ENCODE results near the gene ODC1. TPM values are rescaled to one million over a fixed set of nuclear protein-coding genes. Genes with fewer than 3 reads are reported as not detected.
A peak's percentile ranks its signal among the peaks of the same experiment; 100 is the strongest.

ODC1 gene
- polyA plus RNA-seq, 4 donors: 12.5 to 109 (median 65.5) TPM

DNA sequence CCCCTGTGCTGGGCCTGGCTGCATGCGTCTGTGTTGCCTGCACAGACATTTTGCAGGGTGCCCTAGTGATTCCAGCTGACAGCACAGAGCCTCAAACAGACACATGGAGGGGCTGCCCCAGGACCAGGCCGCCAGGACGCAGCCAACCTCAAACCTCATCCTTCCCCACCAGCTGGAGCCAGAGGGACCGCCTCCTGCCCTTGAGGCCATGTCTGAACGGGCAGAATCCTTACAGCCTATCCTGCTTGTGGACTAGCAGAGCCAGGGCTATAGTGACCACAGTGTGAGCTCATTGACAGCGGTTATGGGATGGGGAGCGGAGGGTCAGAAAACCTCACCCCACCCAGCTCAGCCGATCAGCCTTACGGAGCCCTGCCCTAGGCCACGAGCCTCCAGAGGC lies 22.4 kb downstream of the ODC1 start:
- Histone ChIP-seq H3K4me3 (ENCODE audit: low read depth in 1 of 3, low read length in 3 of 3) (no peak overlapping the region), H3K4me1 (ENCODE audit: control insufficient read depth in 3 of 3, insufficient read depth in 2 of 3, low read depth in 1 of 3, low read length in 2 of 3) (peaks cover 0 to 20% (median 0%) of the 10 kb centered on the region in 3 donors), H3K27ac (ENCODE audit: low read depth in 1 of 3, low read length in 2 of 3) (no peak overlapping the region), H3K27me3 (ENCODE audit: control insufficient read depth in 3 of 3, insufficient read depth in 3 of 3, low read length in 3 of 3) (no peaks in the 10 kb centered on the region), H3K9me3 (ENCODE audit: control insufficient read depth in 2 of 2, insufficient read depth in 1 of 2, low read depth in 1 of 2, low read length in 1 of 2) (no peaks in the 10 kb centered on the region), H3K36me3 (ENCODE audit: control insufficient read depth in 3 of 3, insufficient read depth in 2 of 3, low read depth in 1 of 3, low read length in 3 of 3) (peaks cover 6 to 88% (median 8%) of the 10 kb centered on the region in 3 donors)
- no peak for FAIRE-seq
- 83 to 91% (median 84%) methylated on average over 9 to 10 of the region's 10 CpGs for WGBS, 3 donors
- DNase-seq: no peak

DNA sequence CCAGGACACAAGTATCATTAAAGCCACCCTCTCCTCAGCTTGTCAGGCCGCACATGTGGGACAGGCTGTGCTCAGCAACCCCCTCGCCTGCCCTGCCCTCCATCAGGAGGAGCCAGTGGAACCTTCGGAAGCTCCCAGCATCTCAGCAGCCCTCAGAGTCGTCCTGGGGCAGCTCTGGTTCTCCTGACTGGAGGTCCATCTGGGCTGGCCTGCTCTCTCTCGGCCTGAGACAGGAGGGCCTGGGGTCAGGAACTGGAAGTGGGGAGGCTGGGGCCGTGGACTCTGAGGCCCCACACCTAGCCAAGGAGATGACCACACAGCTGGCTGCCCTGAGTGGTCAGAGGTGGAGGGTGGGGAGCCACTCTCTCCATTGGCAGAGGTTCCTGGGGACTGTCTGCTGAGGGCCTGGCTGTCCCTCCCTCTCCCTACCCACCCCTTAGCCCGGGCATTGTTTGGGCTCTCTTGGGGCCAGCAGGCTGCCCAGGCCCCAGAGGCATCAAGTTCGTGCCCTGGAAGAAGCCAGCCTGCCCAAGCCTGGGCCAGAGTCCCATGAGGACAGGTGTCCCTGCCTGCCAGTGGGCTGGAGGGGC lies 23.1 kb downstream of the ODC1 start:
- Histone ChIP-seq H3K27ac (ENCODE audit: low read depth in 1 of 3, low read length in 2 of 3) (no peak overlapping the region), H3K9me3 (ENCODE audit: control insufficient read depth in 2 of 2, insufficient read depth in 1 of 2, low read depth in 1 of 2, low read length in 1 of 2) (no peaks in the 10 kb centered on the region), H3K4me3 (ENCODE audit: low read depth in 1 of 3, low read length in 3 of 3) (no peak overlapping the region), H3K4me1 (ENCODE audit: control insufficient read depth in 3 of 3, insufficient read depth in 2 of 3, low read depth in 1 of 3, low read length in 2 of 3) (peaks cover 0 to 16% (median 0%) of the 10 kb centered on the region in 3 donors), H3K27me3 (ENCODE audit: control insufficient read depth in 3 of 3, insufficient read depth in 3 of 3, low read length in 3 of 3) (no peaks in the 10 kb centered on the region), H3K36me3 (ENCODE audit: control insufficient read depth in 3 of 3, insufficient read depth in 2 of 3, low read depth in 1 of 3, low read length in 3 of 3) (peaks cover 6 to 90% (median 10%) of the 10 kb centered on the region in 3 donors)
- FAIRE-seq: no peak
- WGBS, 3 donors: 82 to 87% (median 84%) methylated on average over 8 of the region's 8 CpGs
- DNase-seq: no peak

DNA sequence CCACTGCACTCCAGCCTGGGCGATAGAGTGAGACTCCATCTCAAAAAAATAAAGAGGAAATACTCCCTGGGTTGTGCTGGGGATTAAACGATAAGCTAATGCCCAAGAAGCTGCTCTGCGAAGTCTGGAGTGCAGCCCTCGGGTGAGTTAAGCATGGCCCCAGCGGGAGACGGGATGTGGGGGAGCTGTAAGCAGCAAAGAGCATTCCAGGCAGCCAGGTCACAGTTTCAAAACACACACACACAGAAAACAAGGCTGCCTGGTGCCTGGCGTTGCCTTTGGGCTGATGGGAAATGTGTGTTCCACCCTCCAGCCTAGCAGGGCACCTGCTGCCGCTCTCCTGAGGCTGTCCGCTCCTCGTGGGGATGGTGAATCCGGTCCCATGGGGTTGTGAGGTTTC lies 24.1 kb downstream of the ODC1 start:
- no peak overlapping the region for H3K27ac ChIP-seq (ENCODE audit: low read depth in 1 of 3, low read length in 2 of 3)
- H3K27me3 ChIP-seq (ENCODE audit: control insufficient read depth in 3 of 3, insufficient read depth in 3 of 3, low read length in 3 of 3): no peaks in the 10 kb centered on the region
- DNase-seq: no peak
- H3K4me3 ChIP-seq (ENCODE audit: low read depth in 1 of 3, low read length in 3 of 3): no peak overlapping the region
- H3K4me1 ChIP-seq (ENCODE audit: control insufficient read depth in 3 of 3, insufficient read depth in 2 of 3, low read depth in 1 of 3, low read length in 2 of 3): peaks cover 0 to 14% (median 0%) of the 10 kb centered on the region in 3 donors
- FAIRE-seq: no peak
- WGBS, 3 donors: 85 to 89% (median 86%) methylated on average over 11 of the region's 11 CpGs
- no peaks in the 10 kb centered on the region for H3K9me3 ChIP-seq (ENCODE audit: control insufficient read depth in 2 of 2, insufficient read depth in 1 of 2, low read depth in 1 of 2, low read length in 1 of 2)
- peaks cover 6 to 96% (median 12%) of the 10 kb centered on the region in 3 donors for H3K36me3 ChIP-seq (ENCODE audit: control insufficient read depth in 3 of 3, insufficient read depth in 2 of 3, low read depth in 1 of 3, low read length in 3 of 3)

DNA sequence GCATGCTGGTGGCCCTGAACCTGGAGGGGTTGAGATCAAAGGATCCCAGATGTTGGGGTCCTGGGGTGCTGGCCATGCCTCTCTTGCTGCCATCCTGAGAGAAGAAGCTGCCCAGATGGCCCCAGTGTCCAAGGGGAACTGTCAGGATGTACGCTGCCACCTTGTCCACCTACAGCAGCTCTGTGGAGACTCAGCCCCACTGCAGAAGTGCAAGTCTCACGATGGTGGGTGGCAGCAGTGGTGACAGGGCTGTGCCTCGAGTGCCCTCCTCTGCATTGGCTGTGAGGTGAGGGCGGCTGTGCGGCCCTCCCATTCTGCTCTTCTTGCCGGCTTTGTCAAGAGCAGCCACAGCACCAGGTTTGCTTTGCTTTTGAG lies 24.7 kb downstream of the ODC1 start:
- 78 to 93% (median 86%) methylated on average over 6 of the region's 6 CpGs for WGBS, 3 donors

DNA sequence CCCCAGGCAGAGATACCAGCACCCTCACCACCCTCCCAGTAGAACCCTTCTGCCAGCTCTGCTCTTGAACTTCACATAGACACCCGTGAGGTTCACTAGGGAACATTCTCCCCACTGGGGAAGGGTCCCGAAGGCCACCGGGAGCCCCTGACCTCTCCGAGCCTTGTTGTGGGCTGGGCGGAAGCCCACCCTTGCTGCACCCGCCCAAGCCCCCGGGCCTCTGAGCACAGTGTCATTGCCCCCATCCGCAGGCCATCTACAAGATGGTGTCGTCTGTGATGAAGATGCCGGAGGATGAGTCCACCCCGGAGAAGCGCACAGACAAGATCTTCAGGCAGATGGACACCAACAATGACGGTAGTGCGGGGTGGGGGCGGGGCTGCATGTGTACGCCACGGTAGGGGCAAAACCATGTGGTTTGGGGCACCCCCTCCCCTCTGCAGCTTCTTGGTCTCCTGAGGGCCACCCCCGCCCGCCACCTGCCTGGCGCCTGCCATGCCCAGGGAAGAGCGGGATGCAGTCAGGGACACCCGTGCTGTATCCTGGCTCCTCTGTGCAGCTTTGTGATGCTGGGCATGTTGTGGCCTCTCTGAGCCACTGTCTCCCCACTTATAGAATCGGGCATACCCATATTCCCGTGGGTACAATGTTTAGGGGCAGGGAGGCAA lies 25.3 kb downstream of the ODC1 start:
- Histone ChIP-seq H3K36me3 (ENCODE audit: control insufficient read depth in 3 of 3, insufficient read depth in 2 of 3, low read depth in 1 of 3, low read length in 3 of 3) (peaks cover 6 to 87% (median 12%) of the 10 kb centered on the region in 3 donors), H3K9me3 (ENCODE audit: control insufficient read depth in 2 of 2, insufficient read depth in 1 of 2, low read depth in 1 of 2, low read length in 1 of 2) (no peaks in the 10 kb centered on the region), H3K4me3 (ENCODE audit: low read depth in 1 of 3, low read length in 3 of 3) (no peak overlapping the region), H3K27me3 (ENCODE audit: control insufficient read depth in 3 of 3, insufficient read depth in 3 of 3, low read length in 3 of 3) (no peaks in the 10 kb centered on the region), H3K4me1 (ENCODE audit: control insufficient read depth in 3 of 3, insufficient read depth in 2 of 3, low read depth in 1 of 3, low read length in 2 of 3) (peaks cover 0 to 4% (median 0%) of the 10 kb centered on the region in 3 donors), H3K27ac (ENCODE audit: low read depth in 1 of 3, low read length in 2 of 3) (no peak overlapping the region)
- no peak for DNase-seq
- 92 to 94% (median 93%) methylated on average over 23 to 24 of the region's 24 CpGs for WGBS, 3 donors
- FAIRE-seq: no peak

More for the DNA sequence above, 24.7 kb downstream of the ODC1 start:
- no peak for FAIRE-seq
- peaks cover 0 to 9% (median 0%) of the 10 kb centered on the region in 3 donors for H3K4me1 ChIP-seq (ENCODE audit: control insufficient read depth in 3 of 3, insufficient read depth in 2 of 3, low read depth in 1 of 3, low read length in 2 of 3)
- H3K4me3 ChIP-seq (ENCODE audit: low read depth in 1 of 3, low read length in 3 of 3): no peak overlapping the region
- H3K27me3 ChIP-seq (ENCODE audit: control insufficient read depth in 3 of 3, insufficient read depth in 3 of 3, low read length in 3 of 3): no peaks in the 10 kb centered on the region
- no peak for DNase-seq
- no peak overlapping the region for H3K27ac ChIP-seq (ENCODE audit: low read depth in 1 of 3, low read length in 2 of 3)
- peaks cover 6 to 92% (median 12%) of the 10 kb centered on the region in 3 donors for H3K36me3 ChIP-seq (ENCODE audit: control insufficient read depth in 3 of 3, insufficient read depth in 2 of 3, low read depth in 1 of 3, low read length in 3 of 3)
- no peaks in the 10 kb centered on the region for H3K9me3 ChIP-seq (ENCODE audit: control insufficient read depth in 2 of 2, insufficient read depth in 1 of 2, low read depth in 1 of 2, low read length in 1 of 2)

DNA sequence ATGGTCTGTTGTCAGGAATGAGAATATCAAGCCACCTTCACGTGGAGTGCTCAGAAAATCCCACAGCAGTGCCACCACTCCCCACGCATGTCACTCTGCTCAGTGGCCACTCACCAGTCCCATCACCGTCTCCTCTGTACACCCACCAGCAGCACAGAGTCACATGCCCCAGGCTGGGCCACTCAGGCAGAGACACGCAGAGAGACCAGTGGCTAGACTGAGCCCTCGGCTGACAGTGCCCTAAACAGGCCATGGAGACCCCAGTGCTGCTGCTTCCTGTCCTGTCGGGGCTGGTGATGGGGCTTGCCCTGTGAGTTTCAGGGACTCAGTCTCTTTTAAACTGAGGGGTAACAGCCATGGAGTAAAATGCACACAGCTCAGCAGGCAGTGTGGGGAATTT lies 25.9 kb downstream of the ODC1 start:
- DNase-seq (no peak), FAIRE-seq (no peak)
- H3K27me3 ChIP-seq (ENCODE audit: control insufficient read depth in 3 of 3, insufficient read depth in 3 of 3, low read length in 3 of 3): no peaks in the 10 kb centered on the region
- no peaks in the 10 kb centered on the region for H3K9me3 ChIP-seq (ENCODE audit: control insufficient read depth in 2 of 2, insufficient read depth in 1 of 2, low read depth in 1 of 2, low read length in 1 of 2)
- 83 to 95% (median 94%) methylated on average over 6 of the region's 6 CpGs for WGBS, 3 donors
- no peak overlapping the region for H3K27ac ChIP-seq (ENCODE audit: low read depth in 1 of 3, low read length in 2 of 3)
- peaks cover 0 to 4% (median 0%) of the 10 kb centered on the region in 3 donors for H3K4me1 ChIP-seq (ENCODE audit: control insufficient read depth in 3 of 3, insufficient read depth in 2 of 3, low read depth in 1 of 3, low read length in 2 of 3)
- peaks cover 6 to 81% (median 12%) of the 10 kb centered on the region in 3 donors for H3K36me3 ChIP-seq (ENCODE audit: control insufficient read depth in 3 of 3, insufficient read depth in 2 of 3, low read depth in 1 of 3, low read length in 3 of 3)
- H3K4me3 ChIP-seq (ENCODE audit: low read depth in 1 of 3, low read length in 3 of 3): no peak overlapping the region

DNA sequence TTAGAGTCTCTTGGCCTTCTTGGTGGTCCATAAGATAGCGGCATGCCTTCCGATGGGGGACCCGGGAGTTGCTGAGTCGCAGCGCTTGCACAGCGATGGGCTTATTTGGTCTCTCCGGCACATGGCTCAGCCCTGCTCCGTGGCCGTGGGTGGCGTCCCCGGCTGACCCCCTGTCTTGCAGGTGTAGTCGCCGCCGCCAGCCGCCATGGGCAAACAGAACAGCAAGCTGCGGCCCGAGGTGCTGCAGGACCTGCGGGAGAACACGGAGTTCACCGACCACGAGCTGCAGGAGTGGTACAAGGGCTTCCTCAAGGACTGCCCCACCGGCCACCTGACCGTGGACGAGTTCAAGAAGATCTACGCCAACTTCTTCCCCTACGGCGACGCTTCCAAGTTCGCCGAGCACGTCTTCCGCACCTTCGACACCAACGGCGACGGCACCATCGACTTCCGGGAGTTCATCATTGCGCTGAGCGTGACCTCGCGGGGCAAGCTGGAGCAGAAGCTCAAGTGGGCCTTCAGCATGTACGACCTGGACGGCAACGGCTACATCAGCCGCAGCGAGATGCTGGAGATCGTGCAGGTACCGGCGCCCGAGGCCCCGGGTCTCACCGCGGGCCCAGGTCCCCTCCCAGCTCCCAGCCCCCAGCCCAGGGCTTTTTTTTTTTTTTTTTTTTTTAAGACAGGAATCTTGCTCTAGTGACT lies 28.4 kb downstream of the ODC1 start:
- no peaks in the 10 kb centered on the region for H3K27me3 ChIP-seq (ENCODE audit: control insufficient read depth in 3 of 3, insufficient read depth in 3 of 3, low read length in 3 of 3)
- no peak for FAIRE-seq

DNA sequence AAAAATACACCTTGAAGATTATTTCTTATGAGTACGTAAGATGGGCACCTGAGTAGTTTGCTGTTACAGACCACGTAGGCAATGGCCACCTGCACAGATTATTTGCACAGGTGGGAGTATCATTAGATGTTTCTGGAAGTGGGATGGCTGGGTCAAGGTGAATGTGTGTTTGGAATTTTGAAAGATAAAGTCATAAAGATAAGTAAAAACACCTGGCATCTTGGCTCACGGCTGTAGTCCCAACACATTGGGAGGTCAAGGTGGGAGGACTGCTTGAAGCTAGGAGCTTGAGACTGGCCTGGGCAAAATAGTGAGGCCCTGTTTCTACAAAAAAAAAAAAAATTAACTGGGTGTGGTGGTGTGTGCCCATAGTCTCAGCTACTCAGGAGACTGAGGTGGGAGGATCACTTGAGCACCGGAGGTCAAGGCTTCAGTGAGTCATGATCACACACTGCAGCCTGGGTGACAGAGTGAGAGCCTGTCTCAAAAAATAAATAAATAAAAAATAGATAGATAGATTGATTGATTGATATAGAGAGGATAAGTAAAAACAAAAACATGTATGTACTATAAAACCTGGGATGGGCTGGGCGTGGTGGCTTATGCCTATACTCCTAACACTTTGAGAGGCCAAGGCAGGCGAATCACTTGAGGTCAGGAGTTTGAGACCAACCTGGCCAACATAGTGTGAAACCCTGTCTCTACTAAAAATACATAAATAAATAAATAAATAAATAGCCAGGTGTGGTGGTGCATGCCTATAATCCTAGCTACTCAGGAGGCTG lies 30.4 kb downstream of the ODC1 start:
- FAIRE-seq (no peak), DNase-seq (peak; percentile 66 to 69)
- H3K9me3 ChIP-seq (ENCODE audit: control insufficient read depth in 2 of 2, insufficient read depth in 1 of 2, low read depth in 1 of 2, low read length in 1 of 2): no peaks in the 10 kb centered on the region
- H3K4me1 ChIP-seq (ENCODE audit: control insufficient read depth in 3 of 3, insufficient read depth in 2 of 3, low read depth in 1 of 3, low read length in 2 of 3): peaks cover 0 to 30% (median 7%) of the 10 kb centered on the region in 3 donors
- no peaks in the 10 kb centered on the region for H3K27me3 ChIP-seq (ENCODE audit: control insufficient read depth in 3 of 3, insufficient read depth in 3 of 3, low read length in 3 of 3)
- H3K36me3 ChIP-seq (ENCODE audit: control insufficient read depth in 3 of 3, insufficient read depth in 2 of 3, low read depth in 1 of 3, low read length in 3 of 3): peaks cover 0 to 66% (median 4%) of the 10 kb centered on the region in 3 donors
- WGBS, 3 donors: 22 to 57% (median 55%) methylated on average over 6 of the region's 6 CpGs
- no peak overlapping the region for H3K27ac ChIP-seq (ENCODE audit: low read depth in 1 of 3, low read length in 2 of 3)
- no peak overlapping the region for H3K4me3 ChIP-seq (ENCODE audit: low read depth in 1 of 3, low read length in 3 of 3)

More for the DNA sequence above, 28.4 kb downstream of the ODC1 start:
- no peak for DNase-seq
- Histone ChIP-seq H3K4me3 (ENCODE audit: low read depth in 1 of 3, low read length in 3 of 3) (no peak overlapping the region), H3K36me3 (ENCODE audit: control insufficient read depth in 3 of 3, insufficient read depth in 2 of 3, low read depth in 1 of 3, low read length in 3 of 3) (peaks cover 6 to 72% (median 8%) of the 10 kb centered on the region in 3 donors), H3K4me1 (ENCODE audit: control insufficient read depth in 3 of 3, insufficient read depth in 2 of 3, low read depth in 1 of 3, low read length in 2 of 3) (peaks cover 0 to 11% (median 1%) of the 10 kb centered on the region in 3 donors), H3K27ac (ENCODE audit: low read depth in 1 of 3, low read length in 2 of 3) (no peak overlapping the region), H3K9me3 (ENCODE audit: control insufficient read depth in 2 of 2, insufficient read depth in 1 of 2, low read depth in 1 of 2, low read length in 1 of 2) (no peaks in the 10 kb centered on the region)
- WGBS, 3 donors: 96 to 97% (median 97%) methylated on average over 54 of the region's 54 CpGs

All from small intestine (tissue), 7 donors.